ENCODE data around the gene ULK4. TPM values are rescaled to one million over a fixed set of nuclear protein-coding genes. Genes with fewer than 3 reads are reported as not detected.

Gene ULK4
- total RNA-seq, 1 experiment from 2014 or later = 4.2 TPM

DNA sequence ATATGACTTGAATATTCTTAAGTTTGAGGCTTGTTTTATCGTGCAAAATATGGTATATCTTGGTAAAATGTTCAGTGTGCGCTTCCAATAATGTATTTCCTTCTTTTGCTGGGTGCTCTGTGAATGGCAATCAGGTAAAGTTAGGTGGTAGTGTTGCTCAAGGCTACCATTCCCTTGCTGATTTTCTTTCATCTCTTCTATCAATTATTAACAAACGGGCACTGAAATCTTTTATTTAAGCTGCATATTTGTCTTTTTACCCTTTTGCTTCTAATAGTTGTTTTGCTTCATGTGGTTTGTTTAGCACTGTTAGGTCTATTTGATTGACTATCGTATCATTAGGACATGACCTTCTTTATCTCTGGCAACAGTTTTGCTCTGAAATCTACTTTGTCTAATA, 520.3 kb downstream of the ULK4 start:
- no peaks in the 10 kb centered on the region for H3K9me3 ChIP-seq
- ChIA-PET POLR2A (no interaction called here), CTCF (no interaction called here)
- Mint-ChIP-seq H3K27ac (ENCODE audit: unreplicated experiment) (no peak overlapping the region), H3K4me1 (ENCODE audit: low read depth, unreplicated experiment) (no peaks in the 10 kb centered on the region), H3K27me3 (ENCODE audit: insufficient read depth, unreplicated experiment) (no peaks in the 10 kb centered on the region), H3K9me3 (ENCODE audit: unreplicated experiment) (no peaks in the 10 kb centered on the region), H3K36me3 (ENCODE audit: insufficient read depth, unreplicated experiment) (no peaks in the 10 kb centered on the region), H3K4me3 (ENCODE audit: unreplicated experiment) (no peak overlapping the region)
- H3K36me3 ChIP-seq (ENCODE audit: control insufficient read depth, insufficient read depth, low read length) = no peaks in the 10 kb centered on the region
- no TSS peak for BruUV-seq (replicated peaks)
- H3K4me3 ChIP-seq (ENCODE audit: low read depth, low read length) = no peak overlapping the region
- TF ChIP-seq, protein P1, sequence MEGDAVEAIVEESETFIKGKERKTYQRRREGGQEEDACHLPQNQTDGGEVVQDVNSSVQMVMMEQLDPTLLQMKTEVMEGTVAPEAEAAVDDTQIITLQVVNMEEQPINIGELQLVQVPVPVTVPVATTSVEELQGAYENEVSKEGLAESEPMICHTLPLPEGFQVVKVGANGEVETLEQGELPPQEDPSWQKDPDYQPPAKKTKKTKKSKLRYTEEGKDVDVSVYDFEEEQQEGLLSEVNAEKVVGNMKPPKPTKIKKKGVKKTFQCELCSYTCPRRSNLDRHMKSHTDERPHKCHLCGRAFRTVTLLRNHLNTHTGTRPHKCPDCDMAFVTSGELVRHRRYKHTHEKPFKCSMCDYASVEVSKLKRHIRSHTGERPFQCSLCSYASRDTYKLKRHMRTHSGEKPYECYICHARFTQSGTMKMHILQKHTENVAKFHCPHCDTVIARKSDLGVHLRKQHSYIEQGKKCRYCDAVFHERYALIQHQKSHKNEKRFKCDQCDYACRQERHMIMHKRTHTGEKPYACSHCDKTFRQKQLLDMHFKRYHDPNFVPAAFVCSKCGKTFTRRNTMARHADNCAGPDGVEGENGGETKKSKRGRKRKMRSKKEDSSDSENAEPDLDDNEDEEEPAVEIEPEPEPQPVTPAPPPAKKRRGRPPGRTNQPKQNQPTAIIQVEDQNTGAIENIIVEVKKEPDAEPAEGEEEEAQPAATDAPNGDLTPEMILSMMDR (IDR thresholded peaks at IDR 0.05; ENCODE audit: insufficient read depth in 1 of 2, low read depth in 1 of 2, low read length in 1 of 2, severe bottlenecking in 1 of 2, unreplicated experiment in 1 of 2) = no peak
- no peaks in the 10 kb centered on the region for H3K4me1 ChIP-seq
- no peaks in the 10 kb centered on the region for H3K27me3 ChIP-seq (replicated peaks; ENCODE audit: control insufficient read depth, insufficient read depth, low read length)
- intact Hi-C loops (cut with micrococcal nuclease; ENCODE audit: unreplicated experiment) = no loop called here
- no peak for DNase-seq

DNA sequence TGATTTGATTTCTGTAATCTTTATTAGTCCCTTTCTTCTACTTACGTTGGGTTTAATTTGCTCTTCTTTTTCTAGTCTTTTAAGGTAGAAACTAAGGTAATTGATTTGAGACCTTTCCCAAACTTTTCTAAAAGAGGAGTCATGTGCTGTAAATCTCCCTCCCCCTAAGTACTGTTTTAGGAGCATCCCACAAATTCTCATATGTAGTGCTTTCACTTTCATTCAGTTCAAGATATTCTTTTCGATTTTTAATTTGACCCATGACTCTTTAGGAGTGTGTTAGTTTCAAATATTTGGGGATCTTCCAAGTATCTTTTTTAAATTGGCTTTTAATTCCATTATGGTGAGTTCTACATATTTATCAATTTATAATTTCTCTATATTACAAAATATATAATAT, 520.8 kb downstream of the ULK4 start:
- no peaks in the 10 kb centered on the region for H3K27me3 Mint-ChIP-seq (ENCODE audit: insufficient read depth, unreplicated experiment)
- H3K36me3 Mint-ChIP-seq (ENCODE audit: insufficient read depth, unreplicated experiment) = no peaks in the 10 kb centered on the region
- DNase-seq = no peak
- no peaks in the 10 kb centered on the region for H3K4me1 ChIP-seq
- no peaks in the 10 kb centered on the region for H3K9me3 Mint-ChIP-seq (ENCODE audit: unreplicated experiment)
- BruUV-seq (replicated peaks) = no TSS peak
- H3K4me3 ChIP-seq (ENCODE audit: low read depth, low read length) = no peak overlapping the region
- ChIA-PET POLR2A (no interaction called here), CTCF (no interaction called here)
- intact Hi-C loops (cut with micrococcal nuclease; ENCODE audit: unreplicated experiment) = no loop called here
- no peak overlapping the region for H3K27ac Mint-ChIP-seq (ENCODE audit: unreplicated experiment)
- H3K9me3 ChIP-seq = no peaks in the 10 kb centered on the region
- H3K4me3 Mint-ChIP-seq (ENCODE audit: unreplicated experiment) = no peak overlapping the region
- H3K4me1 Mint-ChIP-seq (ENCODE audit: low read depth, unreplicated experiment) = no peaks in the 10 kb centered on the region
- TF ChIP-seq, protein P1 (IDR thresholded peaks at IDR 0.05; ENCODE audit: insufficient read depth in 1 of 2, low read depth in 1 of 2, low read length in 1 of 2, severe bottlenecking in 1 of 2, unreplicated experiment in 1 of 2) = no peak
- H3K36me3 ChIP-seq (ENCODE audit: control insufficient read depth, insufficient read depth, low read length) = no peaks in the 10 kb centered on the region
- no peaks in the 10 kb centered on the region for H3K27me3 ChIP-seq (replicated peaks; ENCODE audit: control insufficient read depth, insufficient read depth, low read length)

DNA sequence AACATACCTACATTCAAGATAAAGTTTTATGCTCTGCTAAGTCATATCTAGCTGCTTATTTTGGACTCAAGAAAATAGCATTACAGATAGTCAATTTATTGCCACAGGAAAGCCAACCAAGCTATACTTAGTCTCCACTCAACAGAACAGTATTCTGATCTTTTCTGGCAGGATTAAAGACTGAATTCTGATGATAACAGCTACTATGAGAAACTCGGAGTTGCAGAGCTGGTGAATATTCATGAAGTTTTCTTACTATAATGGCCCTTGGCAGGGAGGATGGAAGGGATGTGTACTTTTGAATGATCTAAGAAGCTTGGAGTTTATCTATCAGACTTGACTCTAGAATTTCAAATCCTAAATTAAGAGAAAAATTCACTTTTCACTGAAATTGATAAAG, 524.9 kb downstream of the ULK4 start:
- intact Hi-C loops (cut with micrococcal nuclease; ENCODE audit: unreplicated experiment) = no loop called here
- Mint-ChIP-seq H3K4me3 (ENCODE audit: unreplicated experiment) (no peak overlapping the region), H3K27ac (ENCODE audit: unreplicated experiment) (no peak overlapping the region), H3K27me3 (ENCODE audit: insufficient read depth, unreplicated experiment) (no peaks in the 10 kb centered on the region), H3K4me1 (ENCODE audit: low read depth, unreplicated experiment) (no peaks in the 10 kb centered on the region), H3K9me3 (ENCODE audit: unreplicated experiment) (no peaks in the 10 kb centered on the region), H3K36me3 (ENCODE audit: insufficient read depth, unreplicated experiment) (no peaks in the 10 kb centered on the region)
- Histone ChIP-seq H3K27me3 (replicated peaks; ENCODE audit: control insufficient read depth, insufficient read depth, low read length) (no peaks in the 10 kb centered on the region), H3K9me3 (no peaks in the 10 kb centered on the region), H3K4me1 (no peaks in the 10 kb centered on the region), H3K4me3 (ENCODE audit: low read depth, low read length) (no peak overlapping the region), H3K36me3 (ENCODE audit: control insufficient read depth, insufficient read depth, low read length) (no peaks in the 10 kb centered on the region)
- BruUV-seq (replicated peaks) = no TSS peak
- TF ChIP-seq, protein P1 (IDR thresholded peaks at IDR 0.05; ENCODE audit: insufficient read depth in 1 of 2, low read depth in 1 of 2, low read length in 1 of 2, severe bottlenecking in 1 of 2, unreplicated experiment in 1 of 2) = no peak
- DNase-seq = no peak
- ChIA-PET POLR2A (no interaction called here), CTCF (no interaction called here)
